ENCODE results near the gene RDH13.

DNA sequence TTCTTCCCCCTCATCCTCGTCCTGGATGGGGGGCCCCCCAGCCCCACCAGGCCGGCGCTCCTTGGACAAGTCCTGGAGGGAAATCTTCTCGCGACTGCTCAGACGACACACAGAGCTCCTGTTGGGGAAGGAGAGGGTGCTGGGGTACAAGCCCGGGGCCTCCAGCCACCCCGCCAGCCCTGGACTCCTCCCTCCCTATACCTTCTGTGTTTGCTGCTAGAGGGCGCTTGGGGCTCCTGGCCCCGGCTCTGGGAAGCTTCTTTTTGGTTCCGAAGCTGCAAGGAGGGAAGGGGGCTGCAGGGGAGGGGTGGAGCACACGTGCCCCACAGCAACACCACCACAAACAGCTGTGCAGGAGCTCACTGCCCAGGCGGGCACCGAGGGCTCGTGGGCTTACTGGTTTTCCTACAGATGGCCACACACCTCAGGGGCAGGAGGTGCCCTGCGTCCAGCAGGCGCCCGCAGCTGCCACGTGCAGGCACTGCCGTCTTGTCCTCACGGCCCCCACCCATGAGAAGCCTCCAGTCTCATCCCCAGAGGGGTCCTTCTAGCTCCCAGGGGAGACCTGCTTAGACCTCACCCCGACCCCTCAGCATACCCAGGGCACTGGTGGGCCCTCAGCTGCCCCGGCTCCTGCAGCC, 33.2 kb upstream of the RDH13 start:
- TF ChIP-seq GATA3 (IDR thresholded peaks at IDR 0.05; ENCODE audit: low read depth, low read length) (no peak), GATA2 (IDR thresholded peaks at IDR 0.05; ENCODE audit: low read depth, low read length) (no peak)
